ENCODE results near the gene L1CAM. TPM values are rescaled to one million over a fixed set of nuclear protein-coding genes. Genes with fewer than 3 reads are reported as not detected.

The L1CAM gene
- total RNA-seq, 1 donor from 2014 or later = 98.1 TPM

DNA sequence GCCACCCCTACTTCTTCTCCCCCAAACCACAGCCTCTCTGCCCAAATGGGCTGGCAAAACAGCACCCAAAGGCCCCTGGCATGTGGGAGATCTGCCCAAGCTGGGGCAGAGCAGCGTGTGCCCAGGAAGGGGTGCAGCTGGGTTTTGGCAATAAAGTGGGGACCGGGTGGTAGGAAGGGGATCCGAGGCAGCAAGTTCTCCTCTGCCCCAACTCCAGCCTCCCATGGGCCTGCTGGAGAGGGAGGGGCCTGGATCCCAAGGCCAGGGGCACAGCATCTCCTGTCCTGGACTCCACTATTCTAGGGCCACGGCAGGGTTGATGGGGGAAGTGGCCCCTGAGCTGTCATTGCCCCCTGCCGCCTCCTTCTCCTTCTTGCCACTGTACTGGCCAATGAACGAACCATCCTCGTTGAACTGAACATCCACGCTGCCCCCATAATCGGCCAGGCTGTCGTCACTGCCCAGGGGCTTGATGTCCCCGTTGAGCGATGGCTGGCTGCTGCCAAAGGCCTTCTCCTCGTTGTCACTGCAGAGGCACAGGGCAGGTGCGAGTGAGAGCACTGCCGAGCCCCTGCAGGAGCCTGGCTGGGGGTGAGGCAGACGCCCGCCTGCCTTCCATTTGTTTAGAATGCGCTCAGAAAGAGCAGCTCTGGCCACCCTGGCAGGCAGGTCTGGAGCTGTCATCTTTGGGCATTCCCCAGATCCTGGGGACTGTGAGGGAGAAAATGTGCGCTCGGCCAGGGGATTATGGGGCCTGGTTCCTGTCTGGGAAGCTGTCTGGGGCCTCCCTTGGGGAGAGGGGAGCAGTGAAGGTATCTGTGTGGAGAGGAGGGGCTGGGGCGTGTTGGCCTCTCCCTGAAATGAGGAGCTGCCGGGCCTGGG, 23.4 kb downstream of the L1CAM start:
- no peak for DNase-seq

- no peak for DNase-seq
Observed at GRCh38 chrX:153861733-153862310, 24.2 kb downstream of the L1CAM start.

DNA sequence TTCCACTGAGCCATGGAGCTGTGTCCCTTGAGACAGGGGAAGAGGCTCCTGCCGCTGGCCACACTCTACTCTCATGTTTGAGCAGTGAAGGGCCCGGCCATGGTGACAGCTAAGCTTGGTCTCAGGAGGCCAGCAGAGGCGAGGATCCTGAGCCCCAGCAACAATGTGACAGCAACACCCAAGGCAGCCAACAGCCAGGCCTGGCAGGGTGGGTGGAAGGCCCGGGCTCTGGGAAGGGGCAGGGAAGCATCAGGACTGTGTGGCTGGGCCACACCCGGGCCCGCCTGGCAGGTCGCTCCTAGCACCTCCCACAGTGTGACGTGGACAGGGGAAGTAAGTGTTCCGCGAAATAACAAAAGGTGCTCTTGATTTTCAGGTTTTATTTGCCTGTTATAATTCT, 24.8 kb downstream of the L1CAM start:
- DNase-seq = no peak

DNA sequence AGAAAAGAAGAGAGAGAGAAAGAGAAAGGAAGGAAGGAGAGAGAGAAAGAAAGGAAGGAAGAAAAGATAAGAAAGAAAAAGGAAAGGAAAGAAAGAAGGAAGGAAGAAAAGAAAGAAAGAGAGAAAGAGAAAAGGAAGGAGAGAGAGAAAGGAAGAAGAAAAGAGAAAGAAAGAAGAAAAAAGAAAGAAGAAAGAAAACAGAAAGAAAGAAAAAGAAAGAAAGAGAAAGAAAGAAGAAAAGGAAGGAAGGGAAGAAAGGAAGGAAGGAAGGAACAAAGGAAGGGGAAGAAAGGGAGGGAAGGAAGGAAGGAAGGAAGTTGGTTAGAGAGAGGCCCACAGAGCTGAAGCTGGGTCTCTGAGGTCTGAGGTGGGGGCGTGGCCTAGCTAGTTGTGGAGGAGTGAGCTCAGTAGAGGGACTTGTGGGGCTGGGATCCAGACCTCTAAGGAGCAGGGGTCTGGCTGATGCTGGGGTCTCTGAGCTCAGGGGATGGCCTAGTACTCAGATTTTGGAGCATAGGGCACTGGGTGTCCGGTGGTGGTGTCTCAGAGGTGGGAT, 28.5 kb downstream of the L1CAM start:
- DNase-seq = no peak

- no peak for DNase-seq
Observed at GRCh38 chrX:153854702-153855101, 31.3 kb downstream of the L1CAM start.

DNA sequence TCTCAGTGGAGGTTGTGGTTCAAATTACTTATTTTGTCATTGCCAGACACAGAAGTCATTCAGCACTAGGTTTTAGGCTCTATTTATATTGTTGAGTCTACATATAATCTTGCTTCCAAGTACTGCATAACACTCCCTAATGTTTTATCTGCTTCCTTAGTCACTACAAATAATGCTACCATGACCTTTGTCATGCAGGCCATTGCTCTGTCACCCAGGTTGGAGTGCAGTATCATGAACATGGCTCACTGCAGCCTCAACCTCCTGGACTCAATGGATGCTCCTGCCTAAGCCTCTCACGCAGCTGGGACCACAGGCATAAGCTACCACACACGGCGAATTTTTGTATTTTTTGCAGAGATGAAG, 32.1 kb downstream of the L1CAM start:
- no peak for DNase-seq

DNA sequence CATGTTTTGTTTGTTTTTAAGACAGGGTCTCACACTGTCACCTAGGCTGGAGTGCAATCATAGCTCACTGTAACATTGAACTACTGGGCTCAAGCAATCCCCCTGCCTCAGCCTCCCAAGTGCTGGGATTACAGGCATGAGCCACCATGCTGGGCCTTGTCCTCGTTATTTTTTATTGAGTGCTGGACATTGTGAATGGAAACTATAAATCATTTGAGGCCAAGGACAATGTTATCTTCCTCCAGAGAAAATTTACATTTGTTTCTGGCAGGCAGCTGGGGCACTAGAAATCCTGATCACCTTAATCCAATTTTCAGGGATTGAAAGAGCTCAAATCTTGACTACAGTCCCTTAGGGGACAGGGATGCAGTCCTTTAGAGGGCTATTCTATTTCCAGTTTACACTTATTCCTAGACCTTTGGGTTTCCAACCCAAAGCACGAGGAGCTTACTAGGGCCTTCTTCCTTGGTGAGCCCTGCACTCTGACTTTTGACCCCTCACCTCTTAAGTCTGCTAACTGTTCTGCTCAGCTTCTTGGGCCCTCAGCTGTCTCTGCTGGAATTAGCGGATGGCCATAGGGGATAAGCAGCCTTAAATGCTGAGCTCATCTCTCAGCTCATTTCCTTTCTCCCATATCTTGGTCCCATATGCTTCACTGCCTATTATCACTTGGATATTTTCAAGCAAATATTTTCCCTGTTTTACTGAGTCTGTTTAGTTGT, 32.6 kb downstream of the L1CAM start:
- DNase-seq = no peak

- DNase-seq = no peak
Observed at GRCh38 chrX:153851981-153852380, 34.0 kb downstream of the L1CAM start.

- no peak for DNase-seq
Observed at GRCh38 chrX:153848325-153848724, 37.6 kb downstream of the L1CAM start.

DNA sequence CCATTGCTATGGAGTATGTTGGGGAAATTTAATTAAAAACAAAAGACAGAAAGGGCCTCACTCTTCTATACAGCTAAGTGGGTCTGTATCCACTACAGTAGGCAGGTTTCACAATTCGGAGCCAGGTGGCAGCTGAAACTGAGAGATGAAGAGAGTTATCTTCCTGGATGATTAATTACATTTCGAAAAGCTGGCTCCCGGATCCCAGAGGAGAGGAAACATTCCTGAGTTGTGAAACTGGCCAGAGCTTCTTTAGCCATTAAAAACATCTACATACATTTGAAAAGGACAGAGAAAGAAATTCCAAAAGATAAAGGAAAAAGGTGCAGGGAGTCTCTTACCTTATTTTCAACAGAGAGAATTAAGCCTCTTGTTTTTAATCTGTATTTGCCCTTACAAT, 40.1 kb downstream of the L1CAM start:
- DNase-seq = no peak

- no peak for DNase-seq
Observed at GRCh38 chrX:153845195-153845594, 40.8 kb downstream of the L1CAM start.

GRCh38 chrX:153844509-153845082, 41.4 kb downstream of the L1CAM start:
- no peak for DNase-seq

DNA sequence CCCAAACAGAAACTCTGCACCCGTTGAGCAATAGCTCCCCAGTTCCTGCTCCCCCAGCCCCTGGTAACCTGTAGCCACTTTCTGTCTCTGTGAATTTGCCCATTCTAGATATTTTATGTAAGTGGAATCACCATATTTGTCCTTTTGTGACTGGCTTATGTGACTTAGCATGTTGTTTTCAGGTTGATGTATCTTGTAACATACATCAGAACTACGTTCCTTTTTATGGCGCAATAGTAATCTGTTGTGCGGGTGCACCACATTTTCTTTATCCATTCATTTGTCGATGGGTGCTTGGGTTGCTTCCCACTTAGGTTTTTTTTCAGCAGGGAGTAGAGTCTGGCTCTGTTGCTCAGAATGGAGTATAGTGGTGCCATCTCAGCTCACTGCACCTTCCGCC, 49.1 kb downstream of the L1CAM start:
- DNase-seq = no peak

DNA sequence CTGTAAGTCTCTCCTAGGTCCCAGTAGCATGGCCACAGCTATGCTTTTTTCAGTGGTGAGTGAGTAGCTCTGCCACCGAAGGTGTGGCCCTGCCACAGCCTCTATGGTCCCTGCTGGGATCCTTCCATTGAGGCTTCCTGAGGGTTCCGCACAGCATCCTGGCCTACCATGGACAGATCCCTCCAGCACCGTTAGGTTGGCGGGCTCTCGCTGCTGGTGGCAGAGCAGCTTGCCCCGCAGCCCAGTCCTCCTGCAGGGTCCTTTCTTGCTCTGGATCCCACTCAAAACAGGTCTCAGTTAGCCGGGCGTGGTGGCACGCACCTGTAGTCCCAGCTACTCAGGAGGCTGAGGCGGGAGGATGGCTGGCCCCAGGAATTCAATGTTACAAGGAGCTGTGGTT, 53.2 kb downstream of the L1CAM start:
- no peak for DNase-seq

GRCh38 chrX:153831429-153832150, 54.4 kb downstream of the L1CAM start:
- DNase-seq = no peak

- DNase-seq = no peak
Observed at GRCh38 chrX:153830640-153831428, 55.1 kb downstream of the L1CAM start.

DNA sequence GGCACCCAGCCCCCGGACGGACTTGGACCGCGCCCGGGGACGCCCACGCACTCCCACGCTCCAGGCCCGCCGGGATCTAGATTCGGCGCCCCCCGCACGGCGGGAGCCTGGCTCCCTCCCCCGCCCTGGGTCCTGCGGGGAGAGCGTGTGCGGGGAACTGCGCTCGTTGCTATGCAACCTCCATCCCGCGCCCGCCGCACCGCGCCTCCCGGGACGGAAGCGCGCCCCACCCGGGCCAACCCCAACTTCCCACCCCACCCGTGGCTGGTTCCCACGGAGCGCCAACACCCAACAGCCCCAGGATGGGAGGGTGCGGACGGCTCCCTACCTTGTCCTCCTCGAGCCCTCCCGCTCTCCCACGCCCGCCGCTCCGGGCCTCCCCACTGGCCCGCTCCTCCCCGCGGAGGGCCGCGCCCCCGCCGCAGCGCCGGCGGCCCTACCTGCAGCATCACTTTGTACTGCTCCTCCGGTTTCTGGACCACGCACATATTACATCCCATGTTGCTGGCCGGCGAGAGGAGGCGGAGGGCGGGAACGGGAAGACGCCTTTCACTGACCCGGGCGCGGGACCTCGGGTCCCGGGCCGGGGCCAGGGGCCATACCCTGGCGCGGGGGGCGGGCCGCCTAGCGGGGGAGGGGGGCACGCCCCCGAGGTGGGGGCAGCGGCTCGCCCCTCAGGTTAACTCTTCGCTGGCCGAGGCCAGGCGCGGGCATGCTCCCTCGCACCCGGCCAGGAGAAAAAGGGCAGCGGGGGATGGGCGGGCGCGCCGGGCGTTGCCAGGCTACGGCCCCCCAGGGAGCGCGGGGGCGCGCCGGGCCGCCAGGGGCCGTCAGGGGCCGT, 56.0 kb downstream of the L1CAM start, which contains the start of gene PDZD4:
PDZD4 (minus strand) TSS at position 746 of the 841 bp plus-strand sequence; CDS start at position 500, 246 bp downstream.
- no peak for DNase-seq

- no peak for DNase-seq
Observed at GRCh38 chrX:153829549-153829798, 56.5 kb downstream of the L1CAM start.

DNA sequence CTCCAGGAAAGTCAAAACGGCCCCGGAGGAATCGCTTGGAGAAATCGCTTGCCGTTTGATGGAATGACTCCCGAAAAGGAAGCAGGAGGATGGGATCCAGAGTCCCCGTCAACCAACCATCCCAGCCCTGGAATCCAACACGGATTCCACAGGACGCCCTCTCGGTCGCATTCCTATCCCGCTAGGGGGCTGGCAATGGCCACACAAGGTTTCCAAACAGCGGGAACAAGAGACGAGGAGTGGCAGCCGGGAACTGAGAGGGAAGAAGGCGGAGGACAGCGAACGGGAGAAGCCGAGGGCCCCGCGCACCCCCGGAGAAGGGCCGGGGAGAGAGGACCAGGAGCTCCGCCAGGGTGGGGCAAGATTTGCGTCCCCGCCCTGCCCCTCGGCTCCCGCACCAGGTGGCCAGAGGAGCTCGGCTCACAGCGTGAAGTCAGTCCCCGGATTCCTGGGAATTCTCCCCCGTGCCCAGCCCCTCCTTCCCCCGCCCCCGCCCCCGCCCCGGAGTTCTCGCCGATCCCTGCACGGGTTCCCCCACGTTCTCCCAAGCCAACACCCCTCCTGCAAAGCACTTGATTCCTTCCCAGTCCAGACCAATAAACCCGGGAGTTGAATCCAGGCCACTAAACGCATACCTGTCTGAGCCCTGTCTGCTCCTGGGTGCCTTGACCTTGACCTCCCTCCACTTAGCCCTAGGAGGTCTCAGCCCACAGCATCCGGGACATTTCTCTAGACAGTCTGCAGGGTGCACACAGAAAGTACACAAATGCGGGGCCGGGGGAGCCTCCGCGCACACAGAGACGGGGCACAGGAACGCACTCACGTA, 57.0 kb downstream of the L1CAM start:
- no peak for DNase-seq

All from occipital lobe (tissue), 2 donors.